CD1c-positive myeloid dendritic cell (primary cell): ENCODE measurements around the gene CREB3L2.
"Not testable (repeated sequence)": the region's sequence is repeated elsewhere in the genome, so short reads cannot be mapped to it uniquely, and the experiment has no call there.

ENCODE experiments used
- DNase-seq: peaks from one replicate; pipeline ENCODE4 v3.0.0-alpha.2; 2016; ENCODE audit errors: extremely low spot score

The CREB3L2 gene

DNA sequence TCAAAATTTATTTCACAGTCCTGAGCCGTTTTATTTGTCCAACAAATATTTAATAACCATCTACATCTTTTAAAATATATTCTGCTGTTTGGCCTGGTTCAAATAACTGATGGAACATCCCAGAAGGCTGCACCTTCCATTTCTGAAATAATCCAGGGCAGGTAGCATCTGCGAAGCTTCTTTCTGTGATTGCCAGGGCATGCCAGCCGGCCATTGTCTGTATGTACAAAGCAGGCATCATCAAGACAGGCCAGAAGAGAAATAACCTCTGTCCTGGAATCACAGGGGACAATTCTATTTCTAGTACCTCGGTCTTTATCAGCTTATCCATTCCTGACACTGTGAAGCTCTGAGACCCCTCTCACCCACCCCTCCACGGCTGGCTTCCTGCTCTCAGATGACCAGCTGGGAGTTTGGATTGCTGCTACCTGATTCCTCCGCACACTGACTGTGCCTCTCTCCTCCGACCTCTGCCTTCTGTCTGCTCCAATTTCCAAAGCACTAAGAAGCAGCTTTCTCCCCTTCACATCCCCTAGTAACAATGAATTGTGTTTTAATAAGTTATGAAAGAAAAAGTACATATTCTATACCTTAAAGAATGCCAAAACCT lies 163.1 kb downstream of the CREB3L2 start:
- DNase-seq: no peak

DNA sequence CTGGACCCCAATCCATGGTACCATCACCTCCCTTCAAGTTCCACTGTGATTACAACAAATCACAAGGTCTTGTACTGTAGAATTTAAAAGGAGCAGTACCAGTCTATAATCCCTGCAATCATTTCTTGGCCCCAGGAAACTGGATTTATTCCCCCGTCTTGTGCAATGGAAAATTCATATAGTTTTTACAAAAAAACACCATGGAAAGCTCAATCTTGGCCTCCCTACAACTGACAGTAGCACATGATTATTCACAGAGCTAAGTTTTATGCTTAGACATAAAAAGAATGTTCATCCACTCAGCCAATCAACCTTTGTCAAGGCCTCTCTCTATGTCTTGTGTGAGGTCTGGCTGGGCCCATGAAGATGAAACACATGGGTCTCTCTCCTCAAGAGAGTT lies 165.3 kb downstream of the CREB3L2 start:
- DNase-seq: no peak

DNA sequence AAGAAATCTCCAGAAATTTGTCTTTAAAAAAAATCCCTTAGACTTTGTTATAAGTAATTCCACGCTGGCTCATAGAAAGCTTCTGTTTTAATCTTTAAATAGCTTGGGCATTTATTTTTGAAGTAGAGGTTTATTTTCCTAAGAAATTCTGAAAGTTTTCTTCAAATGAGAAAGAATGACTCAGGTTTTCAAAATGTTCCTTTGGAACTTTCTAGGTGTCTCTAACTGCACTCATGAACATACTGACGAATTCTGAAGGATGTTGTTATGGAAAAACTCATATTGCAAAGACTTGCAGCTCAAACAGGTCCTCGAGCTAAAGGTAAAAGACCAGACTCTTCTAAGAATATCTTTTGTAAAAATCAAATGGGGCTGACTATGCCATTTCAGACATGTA lies 165.8 kb downstream of the CREB3L2 start:
- no peak for DNase-seq

DNA sequence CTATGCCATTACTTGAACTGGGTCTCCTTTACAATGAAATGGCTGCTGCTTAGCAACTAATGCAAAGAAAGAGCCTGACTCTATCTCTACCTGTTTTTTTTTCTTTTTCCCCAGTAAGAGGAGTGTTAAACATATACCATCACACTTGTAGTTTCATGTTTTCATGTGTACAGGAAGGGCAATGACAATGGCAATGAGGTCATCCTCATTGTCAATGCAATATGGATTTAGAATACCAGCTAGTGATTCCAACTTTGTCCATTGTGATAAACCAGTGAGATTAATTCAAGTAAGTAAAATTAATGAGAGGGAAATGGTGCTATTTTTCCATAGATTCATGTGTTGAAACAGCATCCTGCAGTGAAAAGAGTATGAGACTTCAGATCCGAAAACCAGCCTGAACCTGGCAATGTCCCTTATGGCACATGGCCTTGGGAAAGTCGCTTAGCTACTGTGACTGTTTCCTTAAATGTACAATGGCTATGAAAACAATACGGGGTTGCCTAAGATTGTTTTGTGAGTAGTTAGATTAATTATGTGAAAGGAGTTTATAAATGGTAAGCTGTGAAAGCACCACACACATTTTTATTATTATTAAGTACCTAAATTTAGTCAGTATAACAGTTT lies 166.3 kb downstream of the CREB3L2 start:
- no peak for DNase-seq

DNA sequence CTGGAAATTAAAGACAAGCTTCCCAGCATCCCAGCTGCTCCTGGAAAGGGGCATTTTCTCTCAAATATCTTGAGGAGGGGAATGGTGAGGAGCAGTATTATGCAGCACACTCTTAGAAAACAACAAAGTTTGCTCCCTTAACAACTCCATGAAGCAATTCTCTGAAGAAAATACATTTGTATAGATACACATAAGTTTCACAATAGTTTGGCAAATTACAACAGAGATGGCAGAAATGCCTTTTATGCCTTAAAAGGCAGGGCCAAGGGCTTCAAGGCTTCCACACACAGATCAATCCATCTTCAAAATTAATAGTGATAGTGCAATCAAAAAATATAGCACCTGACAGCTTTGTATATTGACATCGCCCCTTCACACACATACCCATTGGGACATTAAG lies 167.3 kb downstream of the CREB3L2 start:
- DNase-seq: no peak

DNA sequence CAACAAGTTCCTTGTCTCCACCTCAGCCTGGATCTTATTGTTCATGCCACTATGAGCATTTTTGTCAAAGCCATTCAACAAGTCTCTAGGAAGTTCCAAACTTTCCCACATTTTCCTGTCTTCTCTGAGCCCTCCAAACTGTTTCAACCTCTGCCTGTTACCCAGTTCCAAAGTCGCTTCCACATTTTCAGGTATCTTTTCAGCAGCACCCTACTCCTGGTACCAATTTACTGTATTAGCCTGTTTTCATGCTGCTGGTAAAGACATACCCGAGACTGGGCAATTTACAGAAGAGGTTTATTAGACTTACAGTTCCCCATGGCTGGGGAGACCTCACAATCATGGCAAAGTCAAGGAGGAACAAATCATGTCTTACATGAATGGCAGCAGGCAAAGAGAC lies 168.9 kb downstream of the CREB3L2 start:
- DNase-seq: not testable (repeated sequence)

DNA sequence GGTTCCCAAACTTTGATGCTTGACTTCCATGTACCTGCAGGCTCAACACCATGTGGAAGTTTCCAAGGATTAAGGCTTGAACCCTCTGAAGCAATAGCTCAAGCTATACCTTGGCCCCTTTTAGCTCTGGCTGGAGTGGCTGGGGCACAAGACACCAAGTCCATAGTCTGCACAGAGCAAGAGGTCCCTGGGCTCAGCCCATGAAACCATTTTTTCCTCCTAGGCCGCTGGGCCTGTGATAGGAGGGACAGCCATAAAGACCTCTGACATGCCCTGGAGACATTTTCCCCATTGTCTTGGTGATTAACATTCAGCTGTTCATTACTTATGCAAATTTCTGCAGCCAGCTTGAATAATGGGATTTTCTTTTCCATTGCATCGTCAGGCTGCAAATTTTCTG lies 169.5 kb downstream of the CREB3L2 start:
- no peak for DNase-seq

DNA sequence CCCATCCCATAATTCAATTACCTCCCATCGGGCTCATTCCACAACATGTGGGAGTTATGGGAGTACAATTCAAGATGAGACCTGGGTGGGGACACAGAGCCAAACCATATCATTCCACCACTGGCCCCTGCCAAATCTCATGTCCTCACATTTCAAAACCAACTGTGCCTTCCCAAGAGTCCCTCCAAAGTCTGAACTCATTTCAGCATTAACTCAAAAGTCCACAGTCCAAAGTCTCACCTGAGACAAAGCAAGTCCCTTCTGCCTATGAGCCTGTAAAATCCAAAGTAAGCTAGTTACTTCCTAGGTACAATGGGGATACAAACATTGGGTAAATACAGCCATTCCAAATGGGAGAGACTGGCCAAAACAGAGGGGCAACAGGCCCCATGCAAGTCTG lies 170.3 kb downstream of the CREB3L2 start:
- not testable (repeated sequence) for DNase-seq

DNA sequence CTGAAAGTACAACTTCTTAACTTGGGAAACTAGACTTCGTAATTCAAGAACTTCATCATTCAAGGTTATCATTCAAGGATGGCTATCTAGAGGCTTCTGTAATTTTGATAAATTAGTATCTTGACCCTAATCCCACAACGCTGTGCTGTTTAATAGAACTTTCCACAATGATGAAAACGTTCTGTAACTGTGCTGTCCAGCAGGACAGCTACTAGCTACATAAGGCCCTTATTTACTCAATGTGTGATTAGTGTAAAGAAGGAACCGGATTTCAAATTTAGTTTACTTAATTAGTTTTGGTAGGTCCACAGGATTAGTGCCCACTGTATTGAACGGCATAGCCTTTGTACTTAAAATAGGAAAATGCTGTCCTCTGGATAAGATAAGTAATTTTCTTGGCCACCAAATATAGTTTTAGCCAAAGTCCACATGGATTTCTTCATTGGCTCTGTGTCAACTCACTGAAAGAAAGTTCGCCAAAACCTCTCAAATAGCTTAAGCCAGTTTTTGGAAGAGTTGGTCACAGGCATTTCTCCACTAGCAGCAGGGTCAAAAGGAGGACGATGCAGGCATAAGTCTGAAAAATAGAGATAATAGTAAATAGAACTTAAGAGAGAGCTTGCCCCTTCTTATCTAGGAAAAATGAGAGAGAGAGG lies 172.4 kb downstream of the CREB3L2 start:
- no peak for DNase-seq

DNA sequence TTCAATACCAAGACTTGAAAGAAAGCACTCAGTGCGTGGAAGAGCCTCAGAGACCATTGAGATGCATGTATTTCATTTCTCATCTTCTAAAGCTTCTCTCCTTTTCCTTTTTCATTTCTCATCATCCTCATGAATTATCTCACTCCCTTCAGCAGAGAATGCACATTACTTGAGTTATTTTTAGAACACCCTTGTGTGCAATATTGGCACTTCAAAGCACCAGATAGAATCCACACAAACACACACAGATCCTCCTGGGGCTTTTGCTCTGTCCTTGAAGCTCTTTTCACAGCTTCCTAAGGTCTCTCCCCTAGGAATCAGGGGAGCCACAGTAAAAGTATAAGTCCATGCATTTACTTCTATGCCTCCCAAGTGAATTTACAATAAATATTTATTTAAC lies 173.4 kb downstream of the CREB3L2 start:
- no peak for DNase-seq

DNA sequence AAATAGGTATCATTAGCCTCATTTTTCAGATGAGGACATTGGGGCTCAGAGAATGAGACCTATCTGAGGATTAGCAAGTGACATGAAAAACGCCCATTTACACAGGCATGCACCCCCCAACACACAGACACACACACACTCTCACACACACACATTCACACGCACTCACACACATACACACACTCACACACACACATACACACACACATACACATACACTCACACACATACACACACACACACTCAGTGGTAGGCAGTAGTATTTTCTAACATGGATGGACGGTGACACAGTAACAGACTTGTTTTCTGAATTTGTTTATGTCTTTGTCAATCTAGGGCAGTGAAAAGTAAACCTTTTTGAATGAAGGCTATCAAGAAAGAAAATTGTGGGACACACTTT lies 176.4 kb downstream of the CREB3L2 start:
- no peak for DNase-seq
